T-helper 2 cell treated with Interferon-gamma antibody and Interleukin-4, amounts not matched to agents 5 μg/mL and 100 μg/mL, for 36 hours (primary cell): Measurements from ENCODE around the gene EPB41L4A.

Experiments used
- DNase-seq: peaks from one replicate; pipeline ENCODE4 v3.0.0; 2021; ENCODE audit warnings: low spot score
- H3K27ac Mint-ChIP-seq: one replicate; pipeline ENCODE4 v1.8.0; 2021; ENCODE audit warnings: mild to moderate bottlenecking, mixed read lengths
- H3K27me3 Mint-ChIP-seq: one replicate; pipeline ENCODE4 v1.8.0; 2021; ENCODE audit warnings: low read depth, mixed read lengths
- H3K36me3 Mint-ChIP-seq: one replicate; pipeline ENCODE4 v1.8.0; 2021; ENCODE audit warnings: low read depth, mixed read lengths
- H3K4me1 Mint-ChIP-seq: one replicate; pipeline ENCODE4 v1.8.0; 2021; ENCODE audit warnings: low read depth, mixed read lengths
- H3K4me3 Mint-ChIP-seq: one replicate; pipeline ENCODE4 v1.8.0; 2022; ENCODE audit warnings: mild to moderate bottlenecking, moderate library complexity, mixed read lengths
- H3K9me3 Mint-ChIP-seq: one replicate; pipeline ENCODE4 v1.8.0; 2021; ENCODE audit warnings: mixed read lengths

EPB41L4A gene

DNA sequence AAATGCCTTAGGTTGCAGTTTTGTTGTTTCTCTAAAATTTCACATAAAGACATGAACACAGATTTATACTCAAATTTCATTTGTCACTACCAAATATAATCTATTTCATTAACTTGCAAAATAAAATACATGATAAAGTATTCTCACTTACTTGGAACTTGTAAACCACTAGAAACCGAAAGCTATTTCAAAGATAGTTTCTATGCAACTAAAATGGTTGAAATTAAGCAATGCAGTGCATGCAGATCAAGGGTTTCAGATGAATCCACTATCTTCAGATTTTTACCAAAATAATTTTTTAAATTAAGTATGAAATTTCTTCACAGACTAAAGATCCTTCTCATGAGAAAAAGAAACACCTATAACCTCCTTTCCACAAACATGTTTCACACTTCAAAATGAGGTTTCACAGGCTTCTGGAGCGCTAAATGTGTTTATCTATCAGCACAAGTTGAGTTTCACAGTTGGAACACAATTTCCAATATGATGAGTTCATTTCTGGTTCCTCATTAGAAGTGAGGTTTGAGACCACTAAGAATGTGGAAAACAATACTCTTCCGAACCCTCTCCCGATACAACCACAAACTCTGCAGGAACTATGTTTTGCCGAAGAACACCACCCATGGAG is 63.9 kb downstream of the EPB41L4A start:
- Mint-ChIP-seq H3K27me3 (peaks cover 3% of the 10 kb centered on the region), H3K4me3 (no peak overlapping the region), H3K9me3 (no peaks in the 10 kb centered on the region), H3K4me1 (no peaks in the 10 kb centered on the region), H3K27ac (no peak overlapping the region), H3K36me3 (no peaks in the 10 kb centered on the region)
- no peak for DNase-seq

DNA sequence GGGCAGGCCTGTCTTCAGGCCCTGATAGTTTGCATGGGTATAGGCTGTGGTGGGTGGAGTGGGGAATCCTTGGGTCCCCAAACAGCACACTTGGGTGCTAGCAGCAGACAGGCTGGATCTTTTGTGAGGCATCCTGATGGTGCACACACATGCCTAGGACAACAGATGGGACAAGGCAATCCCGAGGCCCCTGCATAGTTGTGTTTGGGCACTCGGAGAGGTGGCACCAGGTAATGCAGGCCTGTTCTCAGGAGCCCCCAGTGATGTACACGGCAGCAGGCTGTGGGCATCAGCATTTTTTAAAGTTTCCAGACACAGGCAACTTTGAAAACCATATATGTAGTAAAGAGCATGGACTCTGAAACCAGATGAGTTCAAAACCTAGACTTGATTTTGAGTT is 65.4 kb downstream of the EPB41L4A start:
- Mint-ChIP-seq H3K27ac (no peak overlapping the region), H3K27me3 (peaks cover 3% of the 10 kb centered on the region), H3K9me3 (no peaks in the 10 kb centered on the region), H3K4me3 (no peak overlapping the region), H3K36me3 (no peaks in the 10 kb centered on the region), H3K4me1 (no peaks in the 10 kb centered on the region)
- no peak for DNase-seq

DNA sequence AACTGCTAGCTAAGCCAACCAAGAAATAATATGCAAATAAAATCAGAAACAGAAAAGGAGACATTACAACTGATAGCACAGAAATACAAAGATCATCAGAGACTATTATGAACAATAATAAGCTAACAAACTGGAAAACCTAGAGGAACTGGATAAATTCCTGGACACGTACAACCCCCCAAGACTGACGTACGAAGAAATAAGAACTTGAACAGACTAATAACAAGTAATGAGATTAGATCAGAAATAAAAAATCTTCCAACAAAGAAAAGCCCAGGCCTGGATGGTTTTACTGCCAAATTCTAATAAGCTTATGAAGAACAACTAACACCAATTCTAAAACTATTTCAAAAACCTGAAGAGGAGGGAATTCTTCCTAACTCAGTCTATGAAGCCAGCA is 67.9 kb downstream of the EPB41L4A start:
- Mint-ChIP-seq H3K4me1 (no peaks in the 10 kb centered on the region), H3K36me3 (no peaks in the 10 kb centered on the region), H3K27ac (no peak overlapping the region), H3K9me3 (no peaks in the 10 kb centered on the region), H3K27me3 (peaks cover 3% of the 10 kb centered on the region), H3K4me3 (no peak overlapping the region)
- no peak for DNase-seq

GRCh38 chr5:112350626-112351025 is 68.5 kb downstream of the EPB41L4A start:
- no peak overlapping the region for H3K27ac Mint-ChIP-seq
- H3K4me1 Mint-ChIP-seq = no peaks in the 10 kb centered on the region
- H3K27me3 Mint-ChIP-seq = peaks cover 2% of the 10 kb centered on the region
- H3K9me3 Mint-ChIP-seq = no peaks in the 10 kb centered on the region
- H3K36me3 Mint-ChIP-seq = no peaks in the 10 kb centered on the region
- DNase-seq = no peak
- H3K4me3 Mint-ChIP-seq = no peak overlapping the region

GRCh38 chr5:112349371-112349770 is 69.7 kb downstream of the EPB41L4A start:
- no peak for DNase-seq
- Mint-ChIP-seq H3K27me3 (no peaks in the 10 kb centered on the region), H3K9me3 (no peaks in the 10 kb centered on the region), H3K36me3 (no peaks in the 10 kb centered on the region), H3K27ac (no peak overlapping the region), H3K4me3 (no peak overlapping the region), H3K4me1 (no peaks in the 10 kb centered on the region)

GRCh38 chr5:112348915-112349314 is 70.2 kb downstream of the EPB41L4A start:
- Mint-ChIP-seq H3K27ac (no peak overlapping the region), H3K9me3 (no peaks in the 10 kb centered on the region), H3K4me1 (no peaks in the 10 kb centered on the region), H3K4me3 (no peak overlapping the region), H3K36me3 (no peaks in the 10 kb centered on the region), H3K27me3 (no peaks in the 10 kb centered on the region)
- no peak for DNase-seq

- no peak for DNase-seq
- Mint-ChIP-seq H3K9me3 (no peaks in the 10 kb centered on the region), H3K27me3 (no peaks in the 10 kb centered on the region), H3K4me1 (no peaks in the 10 kb centered on the region), H3K36me3 (no peaks in the 10 kb centered on the region), H3K27ac (no peak overlapping the region), H3K4me3 (no peak overlapping the region)
Observed at GRCh38 chr5:112348387-112348786, 70.7 kb downstream of the EPB41L4A start.

- H3K27me3 Mint-ChIP-seq = no peaks in the 10 kb centered on the region
- H3K4me3 Mint-ChIP-seq = no peak overlapping the region
- no peaks in the 10 kb centered on the region for H3K36me3 Mint-ChIP-seq
- no peaks in the 10 kb centered on the region for H3K9me3 Mint-ChIP-seq
- no peak for DNase-seq
- H3K4me1 Mint-ChIP-seq = no peaks in the 10 kb centered on the region
- H3K27ac Mint-ChIP-seq = no peak overlapping the region
Observed at GRCh38 chr5:112346411-112347044, 72.5 kb downstream of the EPB41L4A start.

DNA sequence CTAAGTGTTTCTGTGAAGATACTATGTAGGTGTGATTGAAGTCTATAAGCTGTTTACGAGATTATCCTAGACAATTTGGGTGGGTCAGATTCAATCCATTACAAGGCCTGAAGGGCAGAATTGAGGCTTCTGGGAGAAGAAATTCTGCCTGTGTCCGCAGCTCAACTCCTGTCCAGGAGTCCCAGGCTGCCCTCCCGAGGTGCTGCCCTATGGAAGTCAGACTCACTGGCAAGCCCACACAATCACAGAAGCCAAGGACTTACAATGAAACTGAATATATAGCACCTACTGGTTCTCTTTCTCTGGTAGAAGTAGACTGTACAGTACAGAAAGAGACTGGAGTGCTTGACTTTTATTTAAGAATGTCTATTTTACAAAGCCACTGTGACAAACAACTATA is 74.5 kb downstream of the EPB41L4A start:
- H3K4me3 Mint-ChIP-seq = no peak overlapping the region
- DNase-seq = no peak
- H3K9me3 Mint-ChIP-seq = no peaks in the 10 kb centered on the region
- H3K27ac Mint-ChIP-seq = no peak overlapping the region
- H3K4me1 Mint-ChIP-seq = no peaks in the 10 kb centered on the region
- no peaks in the 10 kb centered on the region for H3K36me3 Mint-ChIP-seq
- H3K27me3 Mint-ChIP-seq = no peaks in the 10 kb centered on the region

DNA sequence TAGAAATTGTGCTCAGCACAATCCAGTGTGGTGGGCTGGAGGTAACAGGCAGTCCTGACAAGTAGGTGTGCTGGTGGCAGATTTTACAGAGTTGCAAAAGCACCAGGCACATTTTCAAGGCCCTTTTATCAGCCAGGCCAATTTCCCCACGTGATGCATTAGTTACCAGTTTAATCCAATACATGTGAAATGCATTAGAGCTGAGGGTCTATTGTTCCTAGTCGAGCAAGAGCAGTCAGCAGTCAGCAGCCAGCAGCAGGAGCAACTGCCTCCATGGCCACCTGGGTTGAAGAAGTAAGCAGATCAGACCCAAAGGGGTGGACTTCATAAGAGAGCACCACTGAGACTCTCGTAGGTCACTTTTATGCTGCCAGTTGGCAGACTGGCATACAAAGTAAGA is 76.7 kb downstream of the EPB41L4A start:
- no peaks in the 10 kb centered on the region for H3K27me3 Mint-ChIP-seq
- no peak for DNase-seq
- H3K27ac Mint-ChIP-seq = no peak overlapping the region
- H3K4me3 Mint-ChIP-seq = no peak overlapping the region
- no peaks in the 10 kb centered on the region for H3K4me1 Mint-ChIP-seq
- no peaks in the 10 kb centered on the region for H3K36me3 Mint-ChIP-seq
- no peaks in the 10 kb centered on the region for H3K9me3 Mint-ChIP-seq

DNA sequence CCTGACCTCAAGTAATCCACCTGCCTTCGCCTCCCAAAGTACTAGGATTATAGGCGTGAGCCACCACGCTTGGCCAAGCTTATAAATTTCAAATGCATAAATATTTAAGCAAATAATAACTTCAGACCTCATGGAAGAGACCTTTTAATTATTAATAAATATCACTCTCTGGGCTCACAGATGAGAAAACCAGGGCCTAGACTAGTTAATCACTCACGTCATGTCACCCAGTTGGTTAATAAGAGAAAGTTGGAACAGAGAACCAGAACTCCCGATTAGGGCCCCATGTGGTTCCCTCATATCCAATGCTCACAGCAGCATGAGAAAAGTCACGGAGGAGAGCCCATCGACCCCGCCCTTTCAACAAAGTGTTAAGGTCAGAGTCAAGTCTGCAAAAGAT is 79.3 kb downstream of the EPB41L4A start:
- no peaks in the 10 kb centered on the region for H3K9me3 Mint-ChIP-seq
- no peak overlapping the region for H3K27ac Mint-ChIP-seq
- H3K36me3 Mint-ChIP-seq = no peaks in the 10 kb centered on the region
- no peak overlapping the region for H3K4me3 Mint-ChIP-seq
- H3K27me3 Mint-ChIP-seq = peaks cover 4% of the 10 kb centered on the region
- DNase-seq = no peak
- no peaks in the 10 kb centered on the region for H3K4me1 Mint-ChIP-seq

- H3K4me1 Mint-ChIP-seq = no peaks in the 10 kb centered on the region
- H3K36me3 Mint-ChIP-seq = no peaks in the 10 kb centered on the region
- no peaks in the 10 kb centered on the region for H3K9me3 Mint-ChIP-seq
- H3K4me3 Mint-ChIP-seq = no peak overlapping the region
- H3K27me3 Mint-ChIP-seq = peaks cover 6% of the 10 kb centered on the region
- DNase-seq = no peak
- H3K27ac Mint-ChIP-seq = no peak overlapping the region
Observed at GRCh38 chr5:112338681-112339337, 80.3 kb downstream of the EPB41L4A start.

- H3K27ac Mint-ChIP-seq = no peak overlapping the region
- no peak for DNase-seq
- H3K9me3 Mint-ChIP-seq = no peaks in the 10 kb centered on the region
- H3K4me3 Mint-ChIP-seq = no peak overlapping the region
- no peaks in the 10 kb centered on the region for H3K36me3 Mint-ChIP-seq
- peaks cover 6% of the 10 kb centered on the region for H3K4me1 Mint-ChIP-seq
- peaks cover 13% of the 10 kb centered on the region for H3K27me3 Mint-ChIP-seq
Observed at GRCh38 chr5:112333331-112333781, 85.7 kb downstream of the EPB41L4A start.

GRCh38 chr5:112331892-112332291 is 87.2 kb downstream of the EPB41L4A start:
- no peaks in the 10 kb centered on the region for H3K9me3 Mint-ChIP-seq
- peaks cover 13% of the 10 kb centered on the region for H3K27me3 Mint-ChIP-seq
- H3K36me3 Mint-ChIP-seq = no peaks in the 10 kb centered on the region

More at GRCh38 chr5:112331892-112332291, 87.2 kb downstream of the EPB41L4A start:
- DNase-seq = no peak
- H3K27ac Mint-ChIP-seq = no peak overlapping the region
- H3K4me1 Mint-ChIP-seq = peaks cover 6% of the 10 kb centered on the region
- H3K4me3 Mint-ChIP-seq = no peak overlapping the region
